ENCODE results near the gene MTFR1L. TPM values are rescaled to one million over a fixed set of nuclear protein-coding genes. Genes with fewer than 3 reads are reported as not detected.

MTFR1L gene
- total and polyA plus RNA-seq, 7 donors, result 26.1 to 150 (median 106) TPM

DNA sequence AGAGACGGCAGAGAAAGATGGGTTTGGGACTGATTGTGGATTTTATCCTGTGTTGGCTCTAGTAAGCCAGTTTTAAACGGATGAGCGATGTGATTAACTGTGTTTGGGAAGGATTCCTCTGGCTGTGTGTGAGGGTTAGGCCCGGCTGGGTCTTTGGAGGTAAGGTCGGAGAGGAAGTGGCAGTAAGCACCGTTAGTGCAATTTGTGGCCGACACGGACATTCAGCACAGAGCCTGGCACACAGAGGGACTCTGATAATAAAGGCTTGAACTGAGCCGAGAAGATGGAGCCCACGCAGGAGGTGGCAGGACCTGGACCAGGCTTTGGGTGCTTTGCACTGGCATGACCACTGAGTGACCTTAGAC, 1.3 kb downstream of the MTFR1L start:
- H3K27ac ChIP-seq, result peak overlapping the region; percentile 90 to 96 (median 91)
- WGBS, 2 donors, result 30 to 31% methylated on average over 10 of the region's 10 CpGs
- TF ChIP-seq EP300 (IDR thresholded peaks at IDR 0.05), result no peak
- no peak for TF ChIP-seq POLR2A (IDR thresholded peaks at IDR 0.05)
- TF ChIP-seq CTCF (IDR thresholded peaks at IDR 0.05), result no peak
- TF ChIP-seq POLR2AphosphoS5 (IDR thresholded peaks at IDR 0.05), result no peak
- peaks cover 0 to 26% (median 5%) of the 10 kb centered on the region in 4 donors for H3K36me3 ChIP-seq
- intact Hi-C loops (cut with DNase I), result loop anchor here (5.0 kb wide), 1 partner anchor 176 kb away; the partner anchor contains the start of gene PAFAH2
- no peak for DNase-seq
- H3K9me3 ChIP-seq, result no peaks in the 10 kb centered on the region
- H3K4me1 ChIP-seq, result peaks cover 2 to 35% (median 29%) of the 10 kb centered on the region in 4 donors
- H3K4me3 ChIP-seq, result peak overlapping the region; percentile 78 to 97 (median 92)
- H3K27me3 ChIP-seq, result no peaks in the 10 kb centered on the region

DNA sequence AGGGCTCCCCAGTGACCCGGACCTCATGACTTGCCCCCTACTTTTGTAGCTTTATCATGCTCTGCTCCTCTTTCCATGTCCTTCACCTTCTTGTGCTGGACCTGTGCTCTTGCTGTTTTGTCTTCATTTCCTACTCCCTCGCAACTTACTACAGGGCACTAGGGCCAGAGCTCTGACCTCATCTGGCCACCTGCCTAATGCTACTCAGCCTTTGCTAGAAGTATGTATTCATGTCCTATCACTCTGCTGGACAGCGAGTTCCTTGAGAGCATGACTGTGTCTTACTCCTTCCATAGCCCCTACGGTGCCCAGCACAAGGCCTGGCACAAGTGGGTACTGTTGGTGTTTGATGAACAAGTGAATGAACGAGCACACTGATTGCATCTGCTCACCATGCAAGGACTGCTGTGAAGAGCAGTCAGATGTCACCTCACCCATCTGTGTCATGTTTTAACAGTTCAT, 1.9 kb downstream of the MTFR1L start:
- 83 to 84% methylated on average over 5 of the region's 5 CpGs for WGBS, 2 donors
- Histone ChIP-seq H3K27ac (peak overlapping the region in 2 of 4 donors; percentile 91 to 96), H3K27me3 (no peaks in the 10 kb centered on the region), H3K36me3 (peaks cover 0 to 26% (median 10%) of the 10 kb centered on the region in 4 donors), H3K4me1 (peaks cover 2 to 35% (median 29%) of the 10 kb centered on the region in 4 donors), H3K9me3 (no peaks in the 10 kb centered on the region), H3K4me3 (peak overlapping the region in 1 of 4 donors; percentile 97)
- DNase-seq, result no peak
- TF ChIP-seq EP300 (IDR thresholded peaks at IDR 0.05) (no peak), POLR2AphosphoS5 (IDR thresholded peaks at IDR 0.05) (no peak), POLR2A (IDR thresholded peaks at IDR 0.05) (no peak), CTCF (IDR thresholded peaks at IDR 0.05) (no peak)
- intact Hi-C loops (cut with DNase I), result loop anchor here (5.0 kb wide), 1 partner anchor 176 kb away; the partner anchor contains the start of gene PAFAH2

DNA sequence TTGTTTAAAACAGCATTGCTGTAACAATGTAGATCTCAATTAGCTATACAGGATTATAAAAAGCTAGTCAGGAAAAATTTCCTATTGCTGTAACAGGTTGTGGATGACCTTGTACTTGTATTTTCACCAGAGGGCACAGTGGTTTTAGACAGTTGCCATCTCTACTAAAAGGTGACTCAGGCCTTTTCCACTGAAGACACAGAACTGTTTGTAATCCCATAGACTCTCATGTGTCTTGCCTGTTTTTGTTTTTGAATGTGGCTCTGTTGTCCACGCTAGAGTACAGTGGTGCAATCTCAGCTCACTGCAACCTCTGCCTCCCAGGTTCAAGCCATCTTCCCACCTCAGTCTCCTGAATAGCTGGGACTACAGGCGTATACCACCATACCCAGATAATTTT, 5.9 kb downstream of the MTFR1L start:
- Histone ChIP-seq H3K4me3 (no peak overlapping the region), H3K36me3 (peaks cover 21 to 63% (median 49%) of the 10 kb centered on the region in 4 donors), H3K27me3 (no peaks in the 10 kb centered on the region), H3K27ac (no peak overlapping the region), H3K4me1 (peaks cover 0 to 21% (median 17%) of the 10 kb centered on the region in 4 donors), H3K9me3 (no peaks in the 10 kb centered on the region)
- intact Hi-C loops (cut with DNase I), result no loop called here
- no peak for TF ChIP-seq CTCF (IDR thresholded peaks at IDR 0.05)
- no peak for TF ChIP-seq EP300 (IDR thresholded peaks at IDR 0.05)
- no peak for TF ChIP-seq POLR2AphosphoS5 (IDR thresholded peaks at IDR 0.05)
- TF ChIP-seq POLR2A (IDR thresholded peaks at IDR 0.05), result no peak
- DNase-seq, result no peak
- WGBS, 2 donors, result 94 to 95% methylated on average over 2 of the region's 2 CpGs

DNA sequence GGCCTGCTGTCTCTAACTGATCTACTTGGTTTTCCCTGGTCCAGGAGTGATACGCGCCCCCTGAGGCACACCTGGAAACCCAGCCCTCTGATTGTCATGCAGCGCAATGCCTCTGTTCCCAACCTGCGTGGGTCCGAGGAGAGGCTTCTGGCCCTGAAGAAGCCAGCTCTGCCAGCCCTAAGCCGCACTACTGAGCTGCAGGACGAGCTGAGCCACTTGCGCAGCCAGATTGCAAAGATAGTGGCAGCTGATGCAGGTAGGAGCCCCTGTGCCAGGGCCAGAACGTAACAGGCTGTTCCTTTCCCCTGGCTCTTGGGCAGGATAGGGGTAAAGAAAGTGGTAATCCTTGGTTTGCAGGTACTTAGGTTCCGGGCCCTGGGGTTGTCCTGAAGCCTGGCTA, 6.8 kb downstream of the MTFR1L start:
- Histone ChIP-seq H3K36me3 (peaks cover 31 to 72% (median 58%) of the 10 kb centered on the region in 4 donors), H3K4me1 (peaks cover 0 to 11% (median 8%) of the 10 kb centered on the region in 4 donors), H3K27me3 (no peaks in the 10 kb centered on the region), H3K4me3 (no peak overlapping the region), H3K9me3 (no peaks in the 10 kb centered on the region), H3K27ac (no peak overlapping the region)
- TF ChIP-seq POLR2A (IDR thresholded peaks at IDR 0.05) (no peak), EP300 (IDR thresholded peaks at IDR 0.05) (no peak), POLR2AphosphoS5 (IDR thresholded peaks at IDR 0.05) (no peak), CTCF (IDR thresholded peaks at IDR 0.05) (no peak)
- no peak for DNase-seq
- intact Hi-C loops (cut with DNase I), result no loop called here
- WGBS, 2 donors, result 97 to 98% methylated on average over 10 of the region's 10 CpGs

GRCh38 chr1:25828491-25828890, 8.7 kb downstream of the MTFR1L start:
- no peak overlapping the region for H3K4me3 ChIP-seq
- H3K27me3 ChIP-seq, result no peaks in the 10 kb centered on the region
- intact Hi-C loops (cut with DNase I), result no loop called here
- no peak for DNase-seq
- no peak for TF ChIP-seq POLR2AphosphoS5 (IDR thresholded peaks at IDR 0.05)
- peaks cover 46 to 86% (median 75%) of the 10 kb centered on the region in 4 donors for H3K36me3 ChIP-seq
- no peaks in the 10 kb centered on the region for H3K9me3 ChIP-seq
- WGBS, 2 donors, result 57 to 64% methylated on average over 3 of the region's 3 CpGs
- H3K4me1 ChIP-seq, result no peaks in the 10 kb centered on the region
- H3K27ac ChIP-seq, result no peak overlapping the region
